Measurements from ENCODE around the gene SLC35F2. TPM values are rescaled to one million over a fixed set of nuclear protein-coding genes. Genes with fewer than 3 reads are reported as not detected.
A peak's percentile ranks its signal among the peaks of the same experiment; 100 is the strongest.
"Not testable (repeated sequence)": the region's sequence is repeated elsewhere in the genome, so short reads cannot be mapped to it uniquely, and the experiment has no call there.

Gene SLC35F2
- total RNA-seq, 2 experiments from 2014 or later, result 9.8 to 26.2 TPM

DNA sequence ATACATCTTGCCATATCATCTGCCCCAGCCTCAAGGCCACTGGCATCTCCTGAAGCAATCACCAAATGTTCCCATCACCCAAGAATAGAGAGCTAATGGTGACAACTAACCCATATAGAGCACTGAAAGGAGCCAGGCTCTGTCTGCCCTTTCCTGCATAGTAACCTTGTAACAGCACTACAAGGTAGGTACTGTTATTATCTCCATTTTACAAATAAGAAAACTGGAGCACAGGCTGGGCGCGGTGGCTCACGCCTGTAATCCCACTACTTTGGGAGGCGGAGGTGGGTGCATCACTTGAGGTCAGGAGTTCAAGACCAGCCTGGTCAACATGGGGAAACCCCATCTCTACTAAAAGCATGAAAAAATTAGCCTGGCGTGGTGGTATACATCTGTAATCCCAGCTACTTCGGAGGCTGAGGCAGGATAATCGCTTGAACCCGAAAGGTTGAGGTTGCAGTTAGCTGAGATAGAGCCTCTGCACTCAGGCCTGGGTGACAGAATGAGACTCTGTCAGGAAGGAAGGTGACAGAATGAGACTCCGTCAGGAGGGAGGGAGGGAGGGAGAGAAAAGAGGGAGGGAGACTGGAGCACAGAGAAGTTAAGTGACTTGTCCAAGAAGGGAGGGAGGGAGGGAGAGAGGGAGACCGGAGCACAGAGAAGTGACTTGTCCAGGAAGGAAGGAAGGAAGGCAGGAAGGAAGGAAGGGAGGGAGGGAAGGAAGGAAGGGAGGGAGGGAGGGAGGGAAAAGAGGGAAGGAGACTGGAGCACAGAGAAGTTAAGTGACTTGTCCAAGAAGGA, 2.2 kb downstream of the SLC35F2 start:
- CTCF ChIA-PET, result no interaction called here
- no peak overlapping the region for H3K4me3 Mint-ChIP-seq
- peaks cover 5% of the 10 kb centered on the region for H3K36me3 Mint-ChIP-seq

DNA sequence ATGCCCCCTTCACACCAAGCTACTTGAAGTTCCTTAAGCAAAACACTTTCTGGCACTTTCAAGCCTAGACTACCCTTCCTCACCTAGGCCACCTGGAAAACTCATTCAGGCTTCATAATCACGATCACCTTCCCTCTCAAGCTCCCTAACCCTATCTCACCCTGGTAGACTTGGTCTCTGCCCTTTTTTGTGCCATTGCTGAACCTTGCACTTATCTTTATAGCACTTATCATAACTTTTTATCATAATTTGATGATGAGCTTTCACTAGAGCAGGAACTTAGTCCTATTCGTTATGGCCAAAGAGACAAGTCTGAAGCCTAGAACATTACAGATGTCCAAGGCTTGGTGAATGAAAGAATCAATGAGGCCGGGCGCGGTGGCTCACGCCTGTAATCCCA, 5.5 kb downstream of the SLC35F2 start:
- Mint-ChIP-seq H3K4me3 (no peak overlapping the region), H3K27ac (no peak overlapping the region), H3K9me3 (ENCODE audit: low read depth) (no peaks in the 10 kb centered on the region), H3K27me3 (no peaks in the 10 kb centered on the region), H3K4me1 (peaks cover 21% of the 10 kb centered on the region), H3K36me3 (peaks cover 5% of the 10 kb centered on the region)
- ATAC-seq, result no peak
- DNase-seq, result no peak
- CTCF ChIA-PET, result no interaction called here

More for the DNA sequence above, 2.2 kb downstream of the SLC35F2 start:
- H3K27ac Mint-ChIP-seq, result no peak overlapping the region
- H3K9me3 Mint-ChIP-seq (ENCODE audit: low read depth), result no peaks in the 10 kb centered on the region
- ATAC-seq, result no peak
- no peaks in the 10 kb centered on the region for H3K27me3 Mint-ChIP-seq
- peaks cover 22% of the 10 kb centered on the region for H3K4me1 Mint-ChIP-seq
- DNase-seq, result no peak

DNA sequence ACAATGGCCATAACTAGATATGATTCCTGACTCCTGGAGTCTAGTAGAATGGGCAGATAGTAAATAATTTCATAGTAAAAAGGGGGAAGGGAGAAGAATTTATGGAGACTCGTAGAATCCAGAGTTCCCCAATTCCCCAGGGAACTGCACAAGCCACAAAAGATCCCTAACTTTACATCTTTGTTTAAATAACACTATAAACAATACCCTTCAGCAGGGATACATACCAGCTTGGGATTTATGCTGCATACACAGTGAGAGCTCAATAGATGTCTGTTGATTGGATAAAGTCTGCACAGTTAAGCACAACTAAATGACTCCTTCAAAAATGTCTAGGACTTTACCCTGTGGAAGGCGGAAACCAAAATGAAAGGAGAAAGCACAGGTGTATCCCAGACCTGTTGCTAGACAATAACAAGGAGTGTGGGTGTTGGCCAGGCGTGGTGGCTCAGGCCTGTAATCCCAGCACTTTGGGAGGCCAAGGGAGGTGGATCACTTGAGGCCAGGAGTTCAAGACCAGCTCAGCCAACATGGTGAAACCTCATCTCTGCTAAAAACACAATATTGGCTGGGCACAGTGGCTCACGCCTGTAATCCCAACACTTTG, 6.8 kb downstream of the SLC35F2 start:
- H3K27ac Mint-ChIP-seq, result no peak overlapping the region
- ATAC-seq, result no peak
- peaks cover 20% of the 10 kb centered on the region for H3K4me1 Mint-ChIP-seq
- H3K27me3 Mint-ChIP-seq, result no peaks in the 10 kb centered on the region
- peaks cover 5% of the 10 kb centered on the region for H3K36me3 Mint-ChIP-seq
- CTCF ChIA-PET, result no interaction called here
- no peaks in the 10 kb centered on the region for H3K9me3 Mint-ChIP-seq (ENCODE audit: low read depth)
- H3K4me3 Mint-ChIP-seq, result no peak overlapping the region
- no peak for DNase-seq

DNA sequence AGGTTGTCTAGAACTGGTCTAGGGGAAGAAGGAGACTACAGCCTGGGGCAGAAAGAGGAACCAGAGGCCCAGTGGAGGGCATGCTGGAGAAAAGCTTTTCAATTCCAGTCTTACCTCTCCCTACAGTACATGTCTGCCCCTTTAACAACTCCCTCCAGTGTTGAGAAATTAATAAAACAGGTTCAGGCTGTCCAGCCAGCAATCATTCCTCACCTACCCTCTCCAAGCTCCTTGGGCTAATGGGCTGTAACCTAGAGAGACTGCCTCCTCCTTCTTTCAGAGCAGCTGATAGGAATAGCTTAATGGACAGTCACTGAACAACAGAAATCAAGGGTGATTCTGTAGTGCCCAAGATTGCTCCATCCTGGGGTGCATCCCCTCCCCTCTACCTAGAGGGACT, 8.8 kb downstream of the SLC35F2 start:
- H3K27ac Mint-ChIP-seq, result no peak overlapping the region
- DNase-seq (no peak), ATAC-seq (no peak)
- peaks cover 5% of the 10 kb centered on the region for H3K36me3 Mint-ChIP-seq
- CTCF ChIA-PET, result no interaction called here
- no peaks in the 10 kb centered on the region for H3K9me3 Mint-ChIP-seq (ENCODE audit: low read depth)
- H3K4me3 Mint-ChIP-seq, result no peak overlapping the region
- H3K4me1 Mint-ChIP-seq, result peaks cover 16% of the 10 kb centered on the region
- no peaks in the 10 kb centered on the region for H3K27me3 Mint-ChIP-seq

DNA sequence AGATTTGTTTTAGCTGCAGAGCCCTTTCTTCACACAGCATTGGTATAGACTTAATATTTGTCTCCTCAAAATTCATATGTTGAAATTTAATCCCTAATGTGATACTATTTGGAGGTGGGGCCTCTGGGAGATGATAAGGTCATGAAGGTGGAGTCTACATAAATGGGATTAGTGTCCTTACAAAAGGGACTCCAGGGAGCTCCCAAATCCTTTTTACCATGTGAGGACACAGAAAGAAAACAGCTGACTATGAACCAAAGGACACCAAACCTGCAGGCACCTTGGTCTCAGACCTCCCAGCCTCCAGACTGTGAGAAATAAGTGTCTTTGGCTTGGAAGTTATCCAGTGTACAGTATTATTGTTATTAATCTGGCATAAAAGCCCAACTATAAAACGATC, 10.2 kb downstream of the SLC35F2 start:
- Mint-ChIP-seq H3K27me3 (no peaks in the 10 kb centered on the region), H3K27ac (no peak overlapping the region), H3K4me1 (peaks cover 20% of the 10 kb centered on the region), H3K4me3 (no peak overlapping the region), H3K9me3 (ENCODE audit: low read depth) (no peaks in the 10 kb centered on the region), H3K36me3 (peaks cover 10% of the 10 kb centered on the region)
- CTCF ChIA-PET, result interaction anchor here (1.2 kb wide), 1 partner anchor 69 kb away, joined by 4 read pairs; no protein-coding TSS in a partner anchor
- ATAC-seq (no peak), DNase-seq (no peak)

DNA sequence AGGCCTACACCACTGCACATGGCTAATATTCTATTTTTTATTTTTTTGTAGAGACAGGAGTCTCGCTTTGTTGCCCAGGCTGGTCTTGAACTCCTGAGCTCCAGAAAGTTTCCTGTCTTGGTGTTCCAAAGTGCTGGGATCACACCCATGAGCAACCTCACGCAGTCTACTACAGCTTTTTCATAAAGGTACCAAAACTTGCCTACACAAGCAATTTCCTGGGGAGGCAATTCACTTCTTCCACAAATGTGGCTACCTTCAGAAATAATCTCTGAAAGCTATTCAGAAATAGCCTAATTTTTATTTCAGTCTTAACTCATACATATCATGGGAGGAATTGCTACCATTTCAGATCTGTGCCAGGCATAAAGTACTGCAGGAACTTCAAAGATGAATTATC, 11.4 kb downstream of the SLC35F2 start:
- ATAC-seq (no peak), DNase-seq (no peak)
- no peaks in the 10 kb centered on the region for H3K27me3 Mint-ChIP-seq
- peaks cover 12% of the 10 kb centered on the region for H3K36me3 Mint-ChIP-seq
- CTCF ChIA-PET, result interaction anchor here (0.8 kb wide), 1 partner anchor 90 kb away, joined by 4 read pairs; no protein-coding TSS in a partner anchor
- H3K4me3 Mint-ChIP-seq, result no peak overlapping the region
- no peaks in the 10 kb centered on the region for H3K9me3 Mint-ChIP-seq (ENCODE audit: low read depth)
- peaks cover 29% of the 10 kb centered on the region for H3K4me1 Mint-ChIP-seq
- H3K27ac Mint-ChIP-seq, result no peak overlapping the region

DNA sequence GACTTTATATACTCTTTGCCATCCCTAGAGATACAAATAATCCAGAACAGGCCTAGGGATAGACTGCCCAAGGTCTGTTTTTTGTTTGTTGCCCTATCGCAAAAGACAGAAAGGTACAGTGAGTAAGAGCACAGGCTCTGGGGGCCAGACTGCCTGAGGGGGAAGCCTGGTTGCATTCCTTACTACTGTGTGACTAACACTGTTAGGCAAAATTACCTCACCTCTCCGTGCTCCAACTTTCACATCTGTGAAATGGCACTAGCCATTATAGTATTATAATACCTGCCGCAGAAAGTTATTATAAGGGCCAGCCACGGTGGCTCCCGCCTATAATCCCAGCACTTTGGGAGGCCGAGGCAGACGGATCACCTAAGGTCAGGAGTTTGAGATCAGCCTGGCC, 14.5 kb downstream of the SLC35F2 start:
- H3K27ac Mint-ChIP-seq, result no peak overlapping the region
- DNase-seq, result no peak

DNA sequence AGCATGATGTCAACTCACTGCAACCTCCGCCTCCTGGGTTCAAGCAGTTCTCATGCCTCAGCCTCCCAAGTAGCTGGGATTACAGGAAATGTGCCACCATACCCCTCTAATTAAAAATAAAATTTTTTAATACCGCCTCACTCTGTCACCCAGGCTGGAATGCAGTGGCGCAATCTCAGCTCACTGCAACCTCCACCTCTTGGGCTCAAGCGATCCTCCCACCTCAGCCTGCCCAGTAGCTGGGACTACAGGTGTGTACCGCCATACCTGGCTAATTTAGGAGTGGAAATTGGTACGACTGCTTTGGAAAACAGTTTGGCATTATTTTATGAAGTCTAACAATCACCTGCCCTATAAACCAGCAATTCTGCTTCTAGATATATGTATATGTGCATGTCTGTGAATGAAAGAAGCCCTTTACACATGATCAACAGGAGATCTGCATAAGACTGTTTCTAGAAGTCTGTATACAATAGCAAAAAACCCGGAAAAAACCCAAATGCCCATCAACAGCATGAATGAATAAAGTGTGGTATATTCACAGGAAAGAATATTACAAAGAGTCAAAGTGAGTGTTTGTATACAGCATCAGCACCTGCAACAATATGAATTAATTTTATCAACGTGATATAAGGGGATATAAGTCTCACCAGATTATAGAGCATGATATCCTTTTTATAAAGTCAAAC, 16.0 kb downstream of the SLC35F2 start:
- no peak for DNase-seq
- no peaks in the 10 kb centered on the region for H3K27me3 Mint-ChIP-seq
- peaks cover 12% of the 10 kb centered on the region for H3K36me3 Mint-ChIP-seq
- H3K4me1 Mint-ChIP-seq, result peaks cover 42% of the 10 kb centered on the region
- ATAC-seq, result no peak
- no peak overlapping the region for H3K4me3 Mint-ChIP-seq
- H3K9me3 Mint-ChIP-seq (ENCODE audit: low read depth), result no peaks in the 10 kb centered on the region
- CTCF ChIA-PET, result interaction anchor here (1.4 kb wide), 1 partner anchor 17 kb away, joined by 3 read pairs; the partner anchor contains the start of gene SLC35F2
- H3K27ac Mint-ChIP-seq, result peak overlapping the region; percentile 24

More for the DNA sequence above, 14.5 kb downstream of the SLC35F2 start:
- Mint-ChIP-seq H3K27me3 (no peaks in the 10 kb centered on the region), H3K36me3 (peaks cover 12% of the 10 kb centered on the region), H3K4me3 (no peak overlapping the region), H3K4me1 (peaks cover 50% of the 10 kb centered on the region), H3K9me3 (ENCODE audit: low read depth) (no peaks in the 10 kb centered on the region)
- CTCF ChIA-PET, result interaction anchor here (0.9 kb wide), 1 partner anchor 15 kb away, joined by 6 read pairs; no protein-coding TSS in a partner anchor
- ATAC-seq, result no peak

DNA sequence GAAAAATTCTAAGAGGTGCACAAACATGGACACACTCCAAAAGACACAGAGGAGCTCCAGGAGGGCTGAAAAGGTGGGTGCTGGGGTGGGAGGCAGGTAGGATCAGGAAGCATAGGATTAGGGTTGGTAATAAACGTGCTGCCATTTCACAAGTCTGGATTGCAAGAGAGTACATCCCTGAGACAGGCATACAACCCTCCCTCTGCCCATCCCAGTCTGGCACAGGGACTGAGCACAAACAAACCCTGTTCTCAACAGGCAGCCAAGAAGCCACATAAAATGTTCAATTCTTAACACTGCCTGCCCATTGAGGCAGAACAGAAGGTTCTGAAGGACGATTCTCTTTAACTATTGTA, 18.5 kb downstream of the SLC35F2 start:
- H3K4me1 Mint-ChIP-seq, result peaks cover 44% of the 10 kb centered on the region

DNA sequence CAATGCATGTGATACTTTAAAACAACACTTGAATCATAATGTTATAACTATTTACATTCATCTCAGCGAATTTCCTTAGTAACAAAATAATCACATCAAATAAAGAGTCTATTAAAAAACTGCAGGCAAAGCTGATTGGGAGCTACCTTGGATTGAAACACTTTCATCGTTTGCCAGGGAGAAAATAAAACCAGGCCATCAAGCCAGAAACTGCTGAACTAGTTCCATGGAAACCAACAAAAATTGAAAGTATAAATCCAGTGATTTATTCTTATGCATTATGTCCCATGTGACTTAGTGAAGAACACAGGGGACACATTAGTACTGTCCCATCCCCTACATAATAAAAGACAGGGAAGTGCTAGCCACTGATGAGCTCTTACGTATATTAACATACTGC, 21.7 kb downstream of the SLC35F2 start:
- no peaks in the 10 kb centered on the region for H3K27me3 Mint-ChIP-seq
- CTCF ChIA-PET, result interaction anchor here (1.1 kb wide), 1 partner anchor 61 kb away, joined by 3 read pairs; no protein-coding TSS in a partner anchor
- H3K27ac Mint-ChIP-seq, result no peak overlapping the region
- no peak for ATAC-seq
- H3K4me1 Mint-ChIP-seq, result peaks cover 29% of the 10 kb centered on the region
- H3K4me3 Mint-ChIP-seq, result no peak overlapping the region
- no peaks in the 10 kb centered on the region for H3K9me3 Mint-ChIP-seq (ENCODE audit: low read depth)
- H3K36me3 Mint-ChIP-seq, result peaks cover 2% of the 10 kb centered on the region
- no peak for DNase-seq

More for the DNA sequence above, 18.5 kb downstream of the SLC35F2 start:
- Mint-ChIP-seq H3K27me3 (no peaks in the 10 kb centered on the region), H3K36me3 (peaks cover 9% of the 10 kb centered on the region), H3K9me3 (ENCODE audit: low read depth) (no peaks in the 10 kb centered on the region), H3K27ac (peak overlapping the region; percentile 97), H3K4me3 (peak overlapping the region; percentile 54)
- DNase-seq, result no peak
- no peak for ATAC-seq
- CTCF ChIA-PET, result interaction anchor here (0.9 kb wide), 1 partner anchor 721 kb away, joined by 3 read pairs; no protein-coding TSS in a partner anchor

DNA sequence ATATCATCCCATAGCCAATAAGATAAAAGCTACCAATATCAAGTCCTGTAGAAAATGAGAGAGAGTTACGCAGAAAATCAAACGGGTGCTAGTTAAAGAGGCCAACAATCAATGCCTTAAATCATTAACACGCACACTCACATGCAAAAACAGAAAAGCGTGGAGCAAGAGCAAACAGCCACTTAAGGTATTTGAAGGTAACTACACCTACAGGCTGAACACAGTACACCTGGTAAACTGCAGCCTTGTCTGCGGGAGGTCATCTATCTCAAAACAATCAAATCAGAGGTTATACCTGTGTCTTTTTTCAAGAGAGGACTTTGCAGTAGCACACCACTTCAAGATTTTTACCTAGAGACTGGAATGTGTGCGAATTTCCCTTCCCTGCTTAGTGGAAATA, 23.6 kb downstream of the SLC35F2 start:
- no peak for DNase-seq
- H3K9me3 Mint-ChIP-seq (ENCODE audit: low read depth), result no peaks in the 10 kb centered on the region
- no peak overlapping the region for H3K4me3 Mint-ChIP-seq
- peaks cover 10% of the 10 kb centered on the region for H3K4me1 Mint-ChIP-seq
- peaks cover 2% of the 10 kb centered on the region for H3K36me3 Mint-ChIP-seq
- CTCF ChIA-PET, result no interaction called here
- no peak overlapping the region for H3K27ac Mint-ChIP-seq
- H3K27me3 Mint-ChIP-seq, result no peaks in the 10 kb centered on the region
- ATAC-seq, result no peak

DNA sequence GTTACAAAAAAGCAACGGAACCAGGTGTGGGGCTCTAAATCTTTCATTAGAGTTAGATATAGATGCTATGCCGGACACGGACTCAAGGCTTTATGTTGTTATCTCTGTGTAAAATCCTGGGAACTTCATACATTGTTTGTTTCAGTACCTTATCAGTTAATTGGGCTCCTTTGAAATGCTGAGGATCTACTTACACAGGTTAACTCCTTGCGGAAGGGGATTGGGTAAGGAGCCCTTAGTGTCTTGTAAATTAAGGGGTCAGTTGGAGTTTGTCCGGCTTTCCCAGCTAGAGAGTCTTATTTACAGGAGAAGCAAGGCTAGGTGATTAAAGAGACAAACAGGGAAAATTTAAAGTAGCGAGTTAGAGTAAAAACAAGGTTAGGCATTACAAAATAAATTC, 24.7 kb downstream of the SLC35F2 start:
- H3K27me3 Mint-ChIP-seq; ATAC-seq; H3K27ac Mint-ChIP-seq; H3K9me3 Mint-ChIP-seq (ENCODE audit: low read depth); CTCF ChIA-PET; H3K4me1 Mint-ChIP-seq; DNase-seq; H3K36me3 Mint-ChIP-seq; H3K4me3 Mint-ChIP-seq: not testable (repeated sequence)

DNA sequence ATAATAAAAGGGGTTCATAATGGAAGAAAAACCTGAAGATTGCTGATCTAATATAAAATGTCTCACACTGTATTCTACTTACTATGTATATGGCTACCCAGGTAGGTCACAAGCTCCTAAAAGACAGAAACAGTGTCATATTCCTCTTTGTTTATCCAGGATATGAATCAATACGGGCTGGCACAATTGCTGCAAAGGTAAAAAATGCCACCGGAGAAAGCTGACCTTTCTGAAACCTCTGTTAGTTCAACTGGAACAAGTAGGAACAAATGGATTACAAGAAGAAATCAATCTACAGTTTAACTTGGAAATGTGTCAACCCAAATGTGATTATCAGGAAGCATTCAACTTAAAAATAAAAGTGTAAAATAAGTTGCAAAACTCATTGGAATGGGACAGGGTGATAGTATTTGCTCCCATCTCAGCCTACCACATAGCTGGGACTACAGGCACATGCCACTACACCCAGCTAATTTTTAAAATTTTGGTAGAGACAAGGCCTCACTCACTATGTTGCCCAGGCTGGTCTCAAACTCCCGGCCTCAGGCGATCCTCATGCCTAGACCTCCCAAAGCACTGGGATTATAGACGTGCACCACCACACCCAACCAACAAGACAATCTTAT, 27.6 kb downstream of the SLC35F2 start:
- ATAC-seq (no peak), DNase-seq (no peak)
- Mint-ChIP-seq H3K27me3 (no peaks in the 10 kb centered on the region), H3K9me3 (ENCODE audit: low read depth) (no peaks in the 10 kb centered on the region), H3K27ac (no peak overlapping the region), H3K4me1 (no peaks in the 10 kb centered on the region), H3K4me3 (no peak overlapping the region), H3K36me3 (peaks cover 2% of the 10 kb centered on the region)
- CTCF ChIA-PET, result no interaction called here
